Activated naive CD8-positive, alpha-beta T cell treated with anti-CD3 and anti-CD28 coated beads, Interleukin-2, amount 50 U/mL, for 24 hours (primary cell): Measurements from ENCODE around the gene ARHGAP10.

Experiments
- ATAC-seq: fragments of 150-1000 bp; cut with Tn5 transposase; one replicate; pipeline ENCODE4 v1.10.0; 2021
- DNase-seq: peaks from one replicate; pipeline ENCODE4 v3.0.0; 2021
- H3K27ac Mint-ChIP-seq: one replicate; pipeline ENCODE4 v1.8.0; 2021; ENCODE audit warnings: mild to moderate bottlenecking, mixed read lengths
- H3K27me3 Mint-ChIP-seq: one replicate; pipeline ENCODE4 v1.8.0; 2021; ENCODE audit warnings: mixed read lengths
- H3K36me3 Mint-ChIP-seq: one replicate; pipeline ENCODE4 v1.8.0; 2021; ENCODE audit warnings: low read depth, mixed read lengths
- H3K4me1 Mint-ChIP-seq: one replicate; pipeline ENCODE4 v1.8.0; 2021; ENCODE audit warnings: mixed read lengths
- H3K4me3 Mint-ChIP-seq: one replicate; pipeline ENCODE4 v1.8.0; 2021; ENCODE audit warnings: mild to moderate bottlenecking, moderate library complexity, mixed read lengths
- H3K9me3 Mint-ChIP-seq: one replicate; pipeline ENCODE4 v1.8.0; 2021; ENCODE audit warnings: mixed read lengths

ARHGAP10 gene, protein sequence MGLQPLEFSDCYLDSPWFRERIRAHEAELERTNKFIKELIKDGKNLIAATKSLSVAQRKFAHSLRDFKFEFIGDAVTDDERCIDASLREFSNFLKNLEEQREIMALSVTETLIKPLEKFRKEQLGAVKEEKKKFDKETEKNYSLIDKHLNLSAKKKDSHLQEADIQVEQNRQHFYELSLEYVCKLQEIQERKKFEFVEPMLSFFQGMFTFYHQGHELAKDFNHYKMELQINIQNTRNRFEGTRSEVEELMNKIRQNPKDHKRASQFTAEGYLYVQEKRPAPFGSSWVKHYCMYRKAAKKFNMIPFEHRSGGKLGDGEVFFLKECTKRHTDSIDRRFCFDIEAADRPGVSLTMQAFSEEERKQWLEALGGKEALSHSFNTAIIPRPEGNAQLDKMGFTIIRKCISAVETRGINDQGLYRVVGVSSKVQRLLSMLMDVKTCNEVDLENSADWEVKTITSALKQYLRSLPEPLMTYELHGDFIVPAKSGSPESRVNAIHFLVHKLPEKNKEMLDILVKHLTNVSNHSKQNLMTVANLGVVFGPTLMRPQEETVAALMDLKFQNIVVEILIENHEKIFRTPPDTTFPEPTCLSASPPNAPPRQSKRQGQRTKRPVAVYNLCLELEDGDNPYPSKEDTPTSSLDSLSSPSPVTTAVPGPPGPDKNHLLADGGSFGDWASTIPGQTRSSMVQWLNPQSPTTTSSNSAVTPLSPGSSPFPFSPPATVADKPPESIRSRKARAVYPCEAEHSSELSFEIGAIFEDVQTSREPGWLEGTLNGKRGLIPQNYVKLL

DNA sequence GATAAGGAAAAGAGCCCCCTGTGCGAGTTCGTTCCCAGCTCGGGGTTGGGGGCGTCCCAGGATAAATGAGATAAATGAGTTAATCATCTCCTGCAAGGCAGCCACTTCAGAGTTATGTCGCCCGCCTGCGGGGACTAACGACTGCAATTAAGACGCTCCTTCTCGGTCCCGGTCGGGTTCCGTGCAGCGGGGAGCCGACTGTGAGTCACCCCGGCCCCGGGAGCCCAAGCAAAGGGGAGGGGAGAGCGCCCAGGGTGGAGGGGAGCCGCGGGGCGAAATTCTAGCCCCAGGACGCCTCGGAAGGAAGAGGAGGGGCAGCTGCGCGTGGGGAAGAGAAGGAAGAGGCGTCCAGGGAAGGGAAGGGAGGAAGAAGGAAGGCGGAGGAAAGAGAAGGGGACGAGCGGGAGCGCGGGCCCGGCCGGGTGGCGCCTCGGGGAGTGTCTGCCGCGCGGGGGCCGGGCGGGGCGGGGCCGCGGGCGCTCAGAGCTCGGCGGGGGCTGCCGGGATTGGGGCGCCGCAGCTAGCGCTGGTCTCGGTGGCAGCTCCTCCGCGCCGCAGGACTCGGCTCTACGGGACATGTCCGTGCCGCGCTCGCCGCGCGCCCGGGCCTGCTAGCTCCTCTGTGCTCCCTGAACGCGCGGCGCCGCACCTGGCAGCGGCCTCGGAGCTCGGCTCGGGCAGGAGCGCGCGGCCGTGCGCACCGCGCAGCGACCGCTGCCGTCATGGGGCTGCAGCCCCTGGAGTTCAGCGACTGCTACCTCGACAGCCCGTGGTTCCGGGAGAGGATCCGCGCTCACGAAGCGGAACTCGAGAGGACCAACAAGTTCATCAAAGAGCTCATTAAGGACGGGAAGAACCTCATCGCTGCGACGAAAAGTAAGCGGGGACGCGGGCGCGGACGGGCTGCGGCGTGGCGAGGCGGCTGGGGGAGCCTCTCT lies at the start of gene ARHGAP10:
Gene ARHGAP10, plus strand, starts transcription at position 509 of the 938 bp plus-strand sequence. Its CDS starts 214 bp downstream, at position 723.
- H3K36me3 Mint-ChIP-seq, result no peaks in the 10 kb centered on the region
- H3K9me3 Mint-ChIP-seq, result no peaks in the 10 kb centered on the region
- peak within 1 kb of the TSS; percentile 72 for H3K27ac Mint-ChIP-seq
- H3K27me3 Mint-ChIP-seq, result peaks cover 12% of the 10 kb centered on the region
- DNase-seq (peak; percentile 70), ATAC-seq (peak; percentile 82)
- peaks cover 28% of the 10 kb centered on the region for H3K4me1 Mint-ChIP-seq
- peak within 1 kb of the TSS; percentile 86 for H3K4me3 Mint-ChIP-seq

DNA sequence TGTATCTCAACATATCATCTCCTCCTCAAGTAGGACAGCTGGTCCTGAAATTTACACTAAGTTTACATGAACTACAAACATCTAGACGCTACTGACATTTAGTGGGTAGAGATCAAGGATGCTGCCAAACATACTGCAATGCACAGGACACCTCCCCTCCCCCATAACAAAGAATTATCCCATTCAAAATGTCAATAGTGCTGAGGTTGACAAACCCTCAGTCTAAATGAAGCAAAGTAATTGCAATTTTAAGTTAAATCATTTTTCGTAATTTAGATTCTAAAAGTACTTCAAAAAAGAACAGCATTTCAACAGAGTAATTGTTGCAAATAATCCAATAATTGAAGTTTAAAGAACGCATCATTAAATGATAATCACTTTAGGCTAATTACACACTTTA lies 49.1 kb upstream of the ARHGAP10 start:
- peaks cover 32% of the 10 kb centered on the region for H3K4me1 Mint-ChIP-seq
- peak overlapping the region; percentile 93 for H3K4me3 Mint-ChIP-seq
- H3K27me3 Mint-ChIP-seq, result peaks cover 4% of the 10 kb centered on the region
- H3K9me3 Mint-ChIP-seq, result no peaks in the 10 kb centered on the region
- H3K27ac Mint-ChIP-seq, result no peak overlapping the region
- H3K36me3 Mint-ChIP-seq, result peaks cover 23% of the 10 kb centered on the region
- ATAC-seq, result no peak
- DNase-seq, result no peak

DNA sequence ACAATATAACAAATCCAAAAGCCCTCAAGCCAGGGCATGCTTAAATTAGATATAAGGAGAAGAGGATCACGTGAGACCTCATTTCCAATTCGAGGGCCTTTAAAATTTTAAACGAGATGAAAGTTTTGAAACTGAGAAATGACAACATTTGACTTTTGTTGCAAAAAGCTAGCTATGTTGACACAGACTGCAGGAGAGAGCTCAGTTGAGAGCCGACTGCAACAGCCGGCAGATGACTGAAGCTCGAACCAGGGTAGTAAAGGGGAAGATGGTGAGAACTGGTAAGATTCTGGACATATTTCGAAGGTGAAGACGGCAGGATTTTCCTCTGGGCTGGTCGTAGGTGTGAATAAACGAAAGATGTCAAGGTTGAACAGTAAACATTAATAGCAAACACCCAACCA lies 48.7 kb upstream of the ARHGAP10 start:
- ATAC-seq, result no peak
- H3K4me3 Mint-ChIP-seq, result peak overlapping the region; percentile 93
- no peaks in the 10 kb centered on the region for H3K9me3 Mint-ChIP-seq
- peaks cover 32% of the 10 kb centered on the region for H3K4me1 Mint-ChIP-seq
- peaks cover 19% of the 10 kb centered on the region for H3K36me3 Mint-ChIP-seq
- peak; percentile 7 for DNase-seq
- peaks cover 4% of the 10 kb centered on the region for H3K27me3 Mint-ChIP-seq
- peak overlapping the region; percentile 92 for H3K27ac Mint-ChIP-seq

DNA sequence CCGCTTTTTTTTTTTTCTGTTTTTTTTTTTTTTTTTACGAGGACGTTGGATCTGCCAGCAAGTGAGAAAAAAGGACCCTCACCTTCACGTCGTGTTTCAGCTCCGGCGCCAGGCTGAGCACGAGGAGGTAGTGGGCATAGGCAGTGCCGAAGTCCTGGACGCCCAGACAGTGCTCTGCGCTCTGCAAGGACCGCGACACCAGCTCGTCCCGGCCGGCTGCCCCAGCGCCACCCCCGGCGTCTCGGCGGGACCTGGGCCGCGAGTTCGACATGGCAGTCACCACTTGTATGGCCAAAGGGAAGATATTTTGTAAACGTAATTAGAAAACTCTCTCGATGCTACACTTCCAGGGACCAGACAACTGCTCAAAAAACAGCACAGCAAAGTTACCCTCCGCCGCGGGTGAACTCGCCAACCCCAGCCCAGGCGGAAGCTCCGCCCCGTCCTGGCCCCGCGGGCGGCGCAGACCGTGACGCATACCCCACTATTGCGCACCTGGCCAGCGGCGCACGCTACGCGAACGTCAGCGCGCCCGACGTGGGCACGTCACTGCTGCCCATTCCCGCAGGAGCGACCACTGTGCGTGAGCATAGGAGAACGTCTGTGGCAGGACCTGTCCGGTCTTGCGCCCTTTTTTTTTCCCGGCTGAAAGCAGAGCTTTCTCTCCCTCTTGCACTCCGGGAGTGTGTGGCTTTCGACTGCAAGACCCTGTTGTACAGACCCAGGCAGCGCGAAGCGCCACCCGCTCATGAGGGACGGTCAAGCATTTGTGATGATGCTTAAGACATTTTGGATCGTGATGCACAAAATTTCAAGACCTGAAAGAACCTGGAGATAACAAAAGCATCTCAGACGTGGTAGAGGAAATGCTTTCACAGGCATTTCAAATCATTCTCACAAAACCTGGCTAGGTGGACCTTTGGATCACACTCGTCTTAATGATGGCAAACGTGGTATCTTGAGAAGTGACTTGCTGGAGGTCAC lies 47.9 kb upstream of the ARHGAP10 start, which contains the start of gene PRMT9:
Gene PRMT9, minus strand, starts transcription at position 447 of the 984 bp plus-strand sequence. Its CDS starts 176 bp downstream, at position 271.
- H3K4me3 Mint-ChIP-seq, result peak within 1 kb of the TSS; percentile 93
- peak within 1 kb of the TSS; percentile 92 for H3K27ac Mint-ChIP-seq
- peak; percentile 100 for ATAC-seq
- H3K36me3 Mint-ChIP-seq, result peaks cover 11% of the 10 kb centered on the region
- H3K4me1 Mint-ChIP-seq, result peaks cover 34% of the 10 kb centered on the region
- peak; percentile 91 for DNase-seq
- H3K9me3 Mint-ChIP-seq, result no peaks in the 10 kb centered on the region
- H3K27me3 Mint-ChIP-seq, result peaks cover 5% of the 10 kb centered on the region

DNA sequence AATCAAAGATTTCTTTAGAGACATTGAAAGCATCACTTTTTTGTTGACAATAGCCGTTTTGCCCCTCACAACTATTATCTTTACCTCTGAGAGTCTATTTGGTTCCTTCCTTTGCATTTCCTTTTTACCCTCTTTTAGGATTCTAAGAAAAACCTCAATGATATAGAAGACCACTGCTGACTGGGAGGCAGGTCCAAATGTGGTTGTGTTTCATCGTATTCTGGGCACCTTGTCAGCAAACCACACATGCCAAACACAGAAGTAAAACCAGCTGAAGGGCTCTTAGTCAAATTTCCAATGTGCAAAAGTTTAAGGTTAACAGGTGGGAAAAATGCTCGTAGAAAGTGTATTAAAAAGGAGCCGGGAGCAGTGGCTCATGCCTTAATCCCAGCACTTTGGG lies 42.8 kb upstream of the ARHGAP10 start:
- Mint-ChIP-seq H3K4me1 (peaks cover 15% of the 10 kb centered on the region), H3K9me3 (no peaks in the 10 kb centered on the region), H3K36me3 (no peaks in the 10 kb centered on the region), H3K4me3 (peak overlapping the region; percentile 11), H3K27ac (peak overlapping the region; percentile 48), H3K27me3 (peaks cover 9% of the 10 kb centered on the region)
- ATAC-seq, result peak; percentile 50
- peak; percentile 10 for DNase-seq

DNA sequence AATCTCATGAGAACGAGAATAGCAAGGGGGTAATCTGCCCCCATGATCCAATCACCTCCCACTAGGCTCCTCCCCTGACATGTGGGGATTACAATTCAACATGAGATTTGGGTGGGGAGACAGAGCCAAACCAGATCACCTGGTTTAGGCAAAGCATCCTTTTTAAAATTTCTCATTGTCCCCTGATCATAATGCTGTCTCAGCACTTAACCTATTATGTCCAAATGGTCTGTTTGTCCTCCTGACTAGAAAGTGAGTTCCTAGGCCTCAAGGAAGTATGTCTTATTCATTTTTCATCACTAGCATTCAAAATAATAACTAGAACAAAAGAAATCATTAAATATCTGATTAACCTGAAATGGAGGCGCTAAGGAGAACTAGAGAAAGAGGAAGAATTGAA lies 40.1 kb upstream of the ARHGAP10 start:
- Mint-ChIP-seq H3K27ac (no peak overlapping the region), H3K4me1 (peaks cover 6% of the 10 kb centered on the region), H3K36me3 (no peaks in the 10 kb centered on the region), H3K27me3 (peaks cover 5% of the 10 kb centered on the region), H3K4me3 (no peak overlapping the region), H3K9me3 (no peaks in the 10 kb centered on the region)
- ATAC-seq (no peak), DNase-seq (no peak)

DNA sequence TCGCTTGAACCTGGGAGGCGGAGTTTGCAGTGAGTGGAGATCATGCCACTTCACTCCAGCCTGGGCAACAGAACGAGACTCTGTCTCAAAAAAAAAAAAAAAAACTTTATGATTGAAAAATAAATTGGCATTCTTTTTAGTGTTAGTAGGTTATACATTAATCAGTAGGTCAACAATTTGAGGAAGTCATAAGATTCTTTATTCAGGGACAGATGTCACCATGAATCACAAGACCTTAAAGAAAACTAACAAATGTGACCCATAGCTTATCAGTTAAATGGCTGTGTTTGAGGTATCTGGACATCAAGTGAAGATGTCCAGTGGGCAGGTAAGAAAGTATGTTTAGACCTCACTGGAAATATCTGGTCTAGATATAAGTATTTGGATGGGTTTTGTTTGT lies 38.7 kb upstream of the ARHGAP10 start:
- no peak overlapping the region for H3K4me3 Mint-ChIP-seq
- no peak overlapping the region for H3K27ac Mint-ChIP-seq
- H3K9me3 Mint-ChIP-seq, result no peaks in the 10 kb centered on the region
- H3K36me3 Mint-ChIP-seq, result no peaks in the 10 kb centered on the region
- DNase-seq (no peak), ATAC-seq (no peak)
- peaks cover 6% of the 10 kb centered on the region for H3K4me1 Mint-ChIP-seq
- peaks cover 8% of the 10 kb centered on the region for H3K27me3 Mint-ChIP-seq

DNA sequence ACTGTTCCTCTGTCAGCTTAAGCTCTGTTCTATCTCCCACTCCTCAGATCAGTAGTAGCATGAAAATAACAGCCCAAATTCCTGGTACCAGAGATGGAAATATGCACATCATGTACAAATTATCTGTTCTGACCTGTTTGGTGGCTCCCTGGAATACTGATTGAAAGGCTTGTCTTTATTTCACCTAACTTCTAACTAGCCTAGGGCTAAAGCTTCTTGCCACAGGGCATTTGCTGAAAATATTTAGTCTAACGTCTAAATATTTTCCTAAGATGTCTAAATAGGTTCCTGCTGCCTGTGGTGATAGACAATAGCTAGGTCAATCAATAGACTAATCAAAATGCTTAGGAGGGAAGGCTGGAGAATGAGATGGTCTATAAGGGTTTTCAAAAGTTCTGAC lies 35.0 kb upstream of the ARHGAP10 start:
- no peaks in the 10 kb centered on the region for H3K36me3 Mint-ChIP-seq
- no peaks in the 10 kb centered on the region for H3K9me3 Mint-ChIP-seq
- H3K4me3 Mint-ChIP-seq, result no peak overlapping the region
- no peaks in the 10 kb centered on the region for H3K4me1 Mint-ChIP-seq
- peaks cover 7% of the 10 kb centered on the region for H3K27me3 Mint-ChIP-seq
- no peak overlapping the region for H3K27ac Mint-ChIP-seq
- DNase-seq, result no peak
- ATAC-seq, result no peak

DNA sequence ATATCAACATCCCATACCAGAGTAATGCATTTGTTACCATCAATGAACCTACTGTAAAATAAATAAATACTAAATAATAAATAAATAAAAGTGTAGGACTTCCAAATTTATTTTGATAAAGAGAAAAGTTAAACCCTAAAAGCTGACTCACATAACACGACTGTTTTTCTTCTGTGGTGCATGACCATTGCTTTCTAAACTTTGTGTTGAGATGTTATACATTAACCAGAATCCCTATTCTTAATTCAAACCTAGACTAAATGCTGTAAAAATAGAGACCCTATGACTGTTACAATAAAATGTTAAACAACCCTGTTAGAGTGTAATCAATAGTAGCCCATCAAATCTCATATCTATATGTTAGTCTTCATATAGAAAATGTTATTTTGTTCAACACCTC lies 27.0 kb upstream of the ARHGAP10 start:
- Mint-ChIP-seq H3K36me3 (no peaks in the 10 kb centered on the region), H3K27ac (no peak overlapping the region), H3K4me3 (no peak overlapping the region), H3K27me3 (peaks cover 1% of the 10 kb centered on the region), H3K4me1 (peaks cover 3% of the 10 kb centered on the region), H3K9me3 (no peaks in the 10 kb centered on the region)
- DNase-seq (no peak), ATAC-seq (no peak)

DNA sequence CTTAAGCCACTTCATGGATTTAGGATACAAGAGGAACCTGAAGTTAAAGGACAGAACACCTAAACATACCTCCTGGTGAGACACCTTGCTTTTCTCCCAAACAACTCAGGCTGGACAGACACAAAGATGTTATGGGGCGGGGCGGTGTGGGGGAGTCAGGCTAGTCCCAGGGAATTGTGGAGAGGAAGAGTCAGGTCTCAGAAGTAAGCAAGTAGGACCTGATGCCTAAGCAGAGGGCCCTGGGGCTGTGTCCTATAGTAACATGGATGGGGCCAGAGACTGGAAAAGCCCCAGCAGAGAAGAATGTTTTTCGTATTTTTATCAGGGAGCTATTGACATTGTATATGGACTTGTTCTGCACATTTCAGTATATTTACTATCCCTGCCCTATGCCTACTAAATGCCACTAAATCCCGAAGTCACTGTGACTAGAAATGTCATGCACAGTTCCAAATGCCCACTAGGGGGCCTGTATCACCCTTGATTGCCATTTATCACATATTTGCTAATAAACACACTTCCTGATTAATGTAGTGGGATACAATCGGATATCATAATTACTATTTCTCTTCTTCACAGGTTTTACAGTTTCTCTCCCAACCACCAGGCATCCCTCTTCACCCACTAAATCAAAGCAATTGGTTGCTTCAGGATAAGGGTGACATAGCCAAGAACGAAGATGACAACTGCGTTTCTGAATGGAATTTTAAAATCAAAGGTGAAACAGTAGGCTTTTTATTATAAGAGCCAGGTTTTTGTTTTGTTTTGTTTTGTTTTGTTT lies 23.8 kb upstream of the ARHGAP10 start:
- Mint-ChIP-seq H3K4me3 (no peak overlapping the region), H3K4me1 (peaks cover 3% of the 10 kb centered on the region), H3K27me3 (no peaks in the 10 kb centered on the region), H3K9me3 (no peaks in the 10 kb centered on the region), H3K36me3 (no peaks in the 10 kb centered on the region), H3K27ac (no peak overlapping the region)
- peak; percentile 54 for DNase-seq
- ATAC-seq, result peak; percentile 43

DNA sequence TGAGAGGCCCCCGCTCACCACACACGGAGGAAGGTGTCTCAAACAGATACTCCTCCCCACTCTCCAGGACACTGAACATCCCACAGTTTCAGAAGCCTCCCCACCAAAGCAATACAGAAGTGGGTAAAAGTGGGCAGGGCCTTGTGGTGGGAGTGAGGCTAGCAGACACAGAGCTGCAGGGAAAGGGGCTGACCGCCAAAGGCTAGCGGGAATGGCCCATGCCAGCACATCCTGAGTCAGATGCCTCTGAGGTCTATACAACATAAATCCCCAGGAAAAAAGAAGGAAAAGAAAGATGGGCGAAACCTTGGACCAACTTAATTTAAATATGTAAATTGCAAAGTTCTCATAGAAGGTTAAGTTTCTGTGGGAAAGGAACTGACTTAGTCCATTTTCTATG lies 21.9 kb upstream of the ARHGAP10 start:
- Mint-ChIP-seq H3K27ac (no peak overlapping the region), H3K4me3 (no peak overlapping the region), H3K4me1 (peaks cover 3% of the 10 kb centered on the region), H3K36me3 (no peaks in the 10 kb centered on the region), H3K27me3 (no peaks in the 10 kb centered on the region), H3K9me3 (no peaks in the 10 kb centered on the region)
- no peak for DNase-seq
- ATAC-seq, result no peak

DNA sequence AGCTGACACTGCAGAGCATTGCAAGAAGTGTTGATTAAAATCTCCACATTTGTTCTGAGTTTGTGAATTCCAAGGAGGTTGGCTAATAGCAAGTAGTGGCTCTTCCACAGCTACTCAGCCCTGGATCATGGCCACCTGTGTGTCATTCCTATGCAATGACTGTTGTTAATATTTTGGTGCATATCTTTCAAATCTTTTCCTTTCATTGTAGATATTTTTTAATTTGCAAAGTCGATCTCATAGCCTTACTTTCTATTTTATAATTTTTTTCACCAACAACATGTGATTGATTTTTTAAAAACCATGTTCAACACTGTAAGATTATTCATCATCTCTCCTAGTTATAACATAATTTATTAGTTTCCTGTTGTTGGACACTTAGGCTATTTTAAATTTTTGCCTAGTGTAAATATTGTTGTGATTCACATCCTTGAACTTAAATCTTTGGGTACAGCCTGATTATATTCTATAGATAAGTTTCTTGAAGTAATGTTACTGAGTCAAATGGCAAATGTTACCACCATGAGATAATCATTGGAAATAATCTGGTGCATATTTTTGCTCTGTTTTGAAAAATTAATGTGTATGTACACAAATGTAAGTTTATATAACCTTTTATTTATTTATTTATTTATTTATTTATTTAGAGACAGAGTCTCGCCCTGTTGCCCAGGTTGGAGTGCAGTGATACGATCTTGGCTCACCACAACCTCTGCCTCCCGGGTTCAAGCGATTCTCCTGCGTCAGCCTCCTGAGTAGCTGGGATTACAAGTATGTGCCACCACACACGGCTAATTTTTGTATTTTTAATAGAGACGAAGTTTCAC lies 17.1 kb upstream of the ARHGAP10 start:
- Mint-ChIP-seq H3K27ac (no peak overlapping the region), H3K4me1 (no peaks in the 10 kb centered on the region), H3K9me3 (no peaks in the 10 kb centered on the region), H3K4me3 (no peak overlapping the region), H3K36me3 (no peaks in the 10 kb centered on the region), H3K27me3 (peaks cover 7% of the 10 kb centered on the region)
- no peak for ATAC-seq
- DNase-seq, result no peak
